GM13977 (cell line): ENCODE data around the gene TMEM35B.
"Not testable (repeated sequence)": the region's sequence is repeated elsewhere in the genome, so short reads cannot be mapped to it uniquely, and the experiment has no call there.

Experiments used
- DNase-seq: peaks from one replicate; pipeline ENCODE4 v3.0.0; 2012; ENCODE audit warnings: low spot score
- CTCF ChIP-seq: IDR thresholded peaks from 2 replicates; pipeline ENCODE4 v1.5.1; 2012; ENCODE audit warnings: mild to moderate bottlenecking, control low read depth; ENCODE audit not compliant: insufficient read depth; ENCODE audit errors: extremely low read depth, missing control alignments
- in situ Hi-C: fragments of 300-500 bp; cut with MboI; formaldehyde crosslinking; loops from one replicate; pipeline ENCODE4 v1.12.0; 2022; ENCODE audit warnings: low sequenced_read_pairs, low pct_unique_long_range_greater_than_20kb, mixed read lengths, inconsistent platforms; ENCODE audit not compliant: unreplicated experiment

The TMEM35B gene

GRCh38 chr1:34987018-34987417 lies 1.9 kb upstream of the TMEM35B start:
- DNase-seq: no peak
- TF ChIP-seq CTCF: no peak
- in situ Hi-C loops: no loop called here

DNA sequence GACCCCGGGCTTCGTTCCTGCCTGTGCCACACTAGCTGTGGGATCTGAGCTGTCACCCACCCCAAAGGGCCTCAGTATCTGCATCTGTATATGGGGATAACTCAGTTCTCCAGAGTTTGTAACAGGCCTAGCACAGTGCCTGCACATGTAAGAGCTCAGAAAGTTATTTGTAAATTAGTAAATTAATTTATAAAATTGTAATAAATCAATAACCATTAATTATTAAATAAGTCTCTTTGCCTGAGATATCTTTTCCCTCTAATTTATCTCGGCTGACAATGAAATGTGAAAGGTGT lies 410 bp upstream of the TMEM35B start:
- DNase-seq, in situ Hi-C loops: not testable (repeated sequence)

DNA sequence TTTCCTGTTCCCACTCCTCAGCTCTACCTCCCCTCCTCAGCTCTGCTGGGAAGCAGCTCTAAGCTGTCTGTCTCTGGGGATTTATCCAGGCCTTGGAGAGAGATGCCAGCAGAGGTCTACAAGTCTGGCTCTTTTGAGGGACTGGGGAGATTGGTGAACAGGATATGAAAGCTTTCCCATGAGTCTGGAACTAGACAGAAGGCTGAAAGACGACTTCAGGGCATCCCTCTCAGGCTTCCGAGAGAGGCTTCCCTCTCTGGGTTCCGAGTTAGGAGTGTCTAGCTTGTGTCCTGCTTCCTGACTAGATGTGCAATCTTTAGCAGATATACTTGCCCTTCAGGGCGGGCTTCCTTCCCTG lies 733 bp downstream of the TMEM35B start:
- in situ Hi-C loops: no loop called here
- no peak for DNase-seq
- TF ChIP-seq CTCF: no peak

DNA sequence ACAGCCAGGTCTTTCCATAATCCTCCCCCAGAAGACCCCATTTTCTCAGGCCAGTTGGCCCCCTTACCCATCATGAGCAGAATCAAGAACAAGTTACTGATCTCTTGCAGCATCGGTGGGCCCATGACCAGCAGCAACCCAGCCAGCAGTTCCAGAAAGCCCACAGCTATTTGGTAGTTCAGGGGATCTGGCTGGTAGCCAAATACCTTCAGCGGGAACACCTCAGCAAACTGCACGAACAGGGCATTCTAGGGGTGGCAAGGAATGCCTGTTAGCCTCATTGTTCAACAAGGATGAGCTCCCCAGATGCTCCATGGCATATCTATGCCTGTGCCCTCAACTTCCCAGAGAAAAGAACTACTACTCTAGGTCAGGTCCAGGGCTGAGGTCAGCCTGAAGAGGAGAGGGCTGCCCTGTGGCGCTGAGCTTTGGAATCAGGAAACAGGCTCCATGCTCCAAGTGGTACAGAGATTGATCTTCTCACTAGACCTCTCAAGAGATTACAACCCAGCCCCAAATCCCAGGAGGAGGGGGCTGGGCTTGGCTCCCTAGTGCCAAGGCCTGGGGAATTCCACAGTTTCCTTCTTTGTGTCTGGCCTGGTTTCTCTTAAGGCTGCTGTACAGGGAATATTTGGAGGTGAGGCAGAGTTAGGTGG lies 1.3 kb downstream of the TMEM35B start:
- DNase-seq: no peak
- in situ Hi-C loops: no loop called here
- no peak for TF ChIP-seq CTCF

DNA sequence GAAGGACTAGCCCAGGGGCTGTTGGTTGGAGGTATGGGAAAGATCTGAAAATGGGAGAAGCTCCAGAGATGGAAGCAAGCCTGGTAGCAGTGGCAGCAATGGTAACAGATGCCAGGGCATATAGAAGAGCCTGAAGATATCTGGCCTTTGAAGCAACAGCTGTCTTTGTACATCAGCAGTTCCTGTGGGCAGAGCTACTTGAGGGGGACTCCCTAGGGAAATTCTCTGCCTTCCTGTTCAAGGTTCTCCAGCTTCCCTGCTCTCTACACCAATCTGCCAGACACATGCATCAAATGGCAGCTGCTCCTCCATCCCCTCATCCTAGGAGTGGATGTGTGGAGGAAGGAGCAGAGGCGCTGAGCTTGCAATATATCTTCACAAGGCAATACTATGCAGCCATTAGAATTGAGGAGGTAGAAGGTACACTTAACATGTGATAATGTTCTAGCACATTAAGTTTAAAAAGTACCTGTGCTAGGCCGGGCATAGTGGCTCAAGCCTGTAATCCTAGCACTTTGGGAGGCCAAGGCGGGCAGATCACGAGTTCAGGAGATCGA lies 2.2 kb downstream of the TMEM35B start:
- TF ChIP-seq CTCF: no peak
- in situ Hi-C loops: no loop called here
- DNase-seq: no peak

- no peak for TF ChIP-seq CTCF
- no peak for DNase-seq
- in situ Hi-C loops: no loop called here
Measured at GRCh38 chr1:34980715-34981114, 4.4 kb downstream of the TMEM35B start.

DNA sequence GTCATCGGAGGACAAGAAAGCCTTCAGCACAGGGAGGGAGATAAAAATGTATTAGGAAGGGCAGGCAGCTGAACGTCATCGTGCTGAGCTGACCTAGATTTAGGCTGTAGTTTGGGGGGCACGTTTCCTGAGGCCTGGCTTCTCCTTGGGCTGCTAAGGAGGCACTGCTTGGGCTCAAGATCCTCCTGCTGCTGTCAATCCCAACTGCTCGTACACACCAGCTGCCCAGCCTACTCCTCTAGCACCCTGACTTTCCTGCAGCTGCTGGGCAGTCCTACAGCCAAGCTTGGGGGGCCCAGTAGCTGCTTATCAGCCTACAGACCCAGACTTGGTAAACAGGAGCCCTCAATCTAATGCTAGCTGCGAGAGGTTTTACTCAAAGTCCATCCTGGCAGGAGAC lies 6.2 kb downstream of the TMEM35B start:
- DNase-seq: no peak
- TF ChIP-seq CTCF: no peak
- in situ Hi-C loops: no loop called here
